ENCODE data around the gene TNIP3. TPM values are rescaled to one million over a fixed set of nuclear protein-coding genes. Genes with fewer than 3 reads are reported as not detected.

The TNIP3 gene
- total and polyA plus RNA-seq, 12 donors: 0.10 to 0.54 (median 0.21) TPM; not detected in 6

- intact Hi-C loops (cut with DNase I): loop anchor here (5.0 kb wide), 1 partner anchor 63 kb away; no protein-coding TSS in a partner anchor
- WGBS, 4 donors: 61 to 69% (median 62%) methylated on average over 3 of the region's 3 CpGs
- no peaks in the 10 kb centered on the region for H3K9me3 ChIP-seq (replicated peaks in 1 of 3)
Measured at GRCh38 chr4:121189326-121190215, 25.4 kb upstream of the TNIP3 start.

GRCh38 chr4:121187206-121187605 is 23.1 kb upstream of the TNIP3 start:
- intact Hi-C loops (cut with DNase I): no loop called here

More at GRCh38 chr4:121189326-121190215, 25.4 kb upstream of the TNIP3 start:
- no peak for DNase-seq
- Histone ChIP-seq H3K4me1 (replicated peaks in 1 of 2) (no peaks in the 10 kb centered on the region), H3K36me3 (replicated peaks in 1 of 2) (no peaks in the 10 kb centered on the region), H3K27ac (no peak overlapping the region), H3K4me3 (no peak overlapping the region), H3K27me3 (no peaks in the 10 kb centered on the region)
- no peak for TF ChIP-seq CTCF (IDR thresholded peaks at IDR 0.05)
- no peak for TF ChIP-seq POLR2A (IDR thresholded peaks at IDR 0.05)

GRCh38 chr4:121185960-121186359 is 21.8 kb upstream of the TNIP3 start:
- TF ChIP-seq CTCF (IDR thresholded peaks at IDR 0.05) (no peak), POLR2A (IDR thresholded peaks at IDR 0.05) (no peak)
- no peak for DNase-seq
- H3K36me3 ChIP-seq (replicated peaks in 1 of 2): no peaks in the 10 kb centered on the region
- no peak overlapping the region for H3K4me3 ChIP-seq
- H3K27ac ChIP-seq: no peak overlapping the region
- H3K9me3 ChIP-seq (replicated peaks in 1 of 3): no peaks in the 10 kb centered on the region
- intact Hi-C loops (cut with DNase I): no loop called here
- no peaks in the 10 kb centered on the region for H3K27me3 ChIP-seq
- 78 to 89% (median 84%) methylated on average over 10 of the region's 10 CpGs for WGBS, 4 donors
- H3K4me1 ChIP-seq (replicated peaks in 1 of 2): no peaks in the 10 kb centered on the region

More at GRCh38 chr4:121187206-121187605, 23.1 kb upstream of the TNIP3 start:
- Histone ChIP-seq H3K4me1 (replicated peaks in 1 of 2) (no peaks in the 10 kb centered on the region), H3K27ac (no peak overlapping the region), H3K4me3 (no peak overlapping the region), H3K36me3 (replicated peaks in 1 of 2) (no peaks in the 10 kb centered on the region), H3K27me3 (no peaks in the 10 kb centered on the region), H3K9me3 (replicated peaks in 1 of 3) (no peaks in the 10 kb centered on the region)
- no peak for DNase-seq
- TF ChIP-seq CTCF (IDR thresholded peaks at IDR 0.05) (no peak), POLR2A (IDR thresholded peaks at IDR 0.05) (no peak)
- WGBS, 4 donors: 52 to 70% (median 60%) methylated on average over 1 of the region's 1 CpG

GRCh38 chr4:121183989-121184388 is 19.9 kb upstream of the TNIP3 start:
- no peaks in the 10 kb centered on the region for H3K27me3 ChIP-seq
- H3K36me3 ChIP-seq (replicated peaks in 1 of 2): no peaks in the 10 kb centered on the region
- H3K4me1 ChIP-seq (replicated peaks in 1 of 2): no peaks in the 10 kb centered on the region
- intact Hi-C loops (cut with DNase I): no loop called here
- no peaks in the 10 kb centered on the region for H3K9me3 ChIP-seq (replicated peaks in 1 of 3)
- no peak for DNase-seq
- WGBS, 4 donors: 90 to 100% (median 96%) methylated on average over 1 of the region's 1 CpG
- TF ChIP-seq POLR2A (IDR thresholded peaks at IDR 0.05) (no peak), CTCF (IDR thresholded peaks at IDR 0.05) (no peak)
- H3K4me3 ChIP-seq: no peak overlapping the region
- H3K27ac ChIP-seq: no peak overlapping the region
